Medulla oblongata (tissue), 1 donor: ENCODE data around the gene DCTN3.
A peak's percentile ranks its signal among the peaks of the same experiment; 100 is the strongest.
"Not testable (repeated sequence)": the region's sequence is repeated elsewhere in the genome, so short reads cannot be mapped to it uniquely, and the experiment has no call there.

ENCODE experiments used
- DNase-seq: peaks from one replicate; pipeline ENCODE4 v3.0.0-alpha.2; 2015; ENCODE audit errors: extremely low spot score

DCTN3 gene

DNA sequence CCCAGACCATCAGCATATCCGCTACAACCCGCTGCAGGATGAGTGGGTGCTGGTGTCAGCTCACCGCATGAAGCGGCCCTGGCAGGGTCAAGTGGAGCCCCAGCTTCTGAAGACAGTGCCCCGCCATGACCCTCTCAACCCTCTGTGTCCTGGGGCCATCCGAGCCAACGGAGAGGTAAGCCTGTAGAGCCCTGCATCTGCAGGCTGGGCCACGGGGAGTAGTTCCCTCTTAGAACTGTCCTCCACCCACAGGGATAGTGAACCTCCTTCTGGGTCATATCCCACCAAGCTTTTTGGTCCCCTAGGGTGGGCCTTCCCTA lies 26.7 kb upstream of the DCTN3 start:
- DNase-seq: no peak

DNA sequence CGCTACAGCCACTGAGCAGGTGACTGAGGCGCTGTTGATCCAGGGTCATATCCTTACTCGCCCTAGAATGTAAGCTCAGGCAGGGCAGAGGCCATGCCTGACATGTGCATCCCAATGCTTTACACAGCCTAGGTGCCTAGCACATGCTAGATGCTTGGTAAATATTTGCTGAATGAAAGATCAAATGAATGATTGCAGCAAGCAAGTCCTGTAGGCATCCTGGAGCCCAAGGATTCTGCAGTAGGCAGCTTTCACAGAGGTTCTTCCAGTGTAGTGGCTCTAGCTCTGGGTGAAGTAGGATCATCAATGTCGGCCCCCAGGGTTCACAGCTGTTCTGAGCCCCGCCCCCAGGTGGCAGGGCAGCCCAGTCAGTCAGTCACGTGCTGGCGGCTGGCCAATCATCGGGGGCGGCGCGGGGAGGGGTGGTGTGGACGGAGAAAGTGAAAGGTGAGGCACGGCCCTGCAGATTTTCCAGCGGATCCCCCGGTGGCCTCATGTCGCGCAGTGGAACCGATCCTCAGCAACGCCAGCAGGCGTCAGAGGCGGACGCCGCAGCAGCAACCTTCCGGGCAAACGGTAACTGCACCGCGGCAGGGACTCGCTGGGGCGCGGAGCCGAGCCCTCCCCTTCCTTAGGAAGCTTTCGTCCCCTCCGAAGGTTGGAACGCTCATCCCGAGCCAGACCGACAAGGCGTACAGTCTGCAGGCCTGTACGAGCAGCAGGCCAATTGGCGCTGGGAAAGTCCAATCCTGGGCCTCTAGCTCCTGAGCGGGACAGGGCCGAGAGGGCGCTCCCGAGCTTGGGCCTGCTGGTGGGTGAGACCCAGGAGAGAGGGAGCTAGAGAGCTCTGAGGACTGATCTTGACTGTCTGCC lies 26.2 kb upstream of the DCTN3 start, which contains the start of gene GALT:
Gene GALT, plus strand, starts transcription at position 465 of the 873 bp plus-strand sequence. Its CDS starts 30 bp downstream, at position 495.
- peak; percentile 91 for DNase-seq

GRCh38 chr9:34644766-34645314 lies 24.5 kb upstream of the DCTN3 start:
- no peak for DNase-seq

DNA sequence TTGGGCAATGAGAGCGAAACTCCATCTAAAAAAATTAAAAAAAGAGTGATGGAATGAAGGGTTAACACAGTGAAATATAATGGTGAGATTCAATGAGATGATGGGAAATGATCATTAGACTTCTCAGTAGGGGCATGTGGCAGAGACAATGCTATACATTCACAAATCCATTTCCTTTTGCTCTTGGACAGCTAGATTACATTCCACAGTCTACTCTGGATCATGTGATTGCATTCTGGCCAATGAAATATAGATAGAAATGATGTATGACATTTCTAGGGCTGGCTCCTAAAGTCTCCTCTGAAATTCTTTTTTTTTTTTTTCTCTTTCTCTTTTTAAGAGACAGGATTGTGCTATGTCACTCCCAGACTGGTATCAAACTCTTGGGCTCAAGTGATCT lies 22.4 kb upstream of the DCTN3 start:
- DNase-seq: no peak

- not testable (repeated sequence) for DNase-seq
These were observed 19.0 kb upstream of the DCTN3 start for GRCh38 chr9:34639322-34639721.

DNA sequence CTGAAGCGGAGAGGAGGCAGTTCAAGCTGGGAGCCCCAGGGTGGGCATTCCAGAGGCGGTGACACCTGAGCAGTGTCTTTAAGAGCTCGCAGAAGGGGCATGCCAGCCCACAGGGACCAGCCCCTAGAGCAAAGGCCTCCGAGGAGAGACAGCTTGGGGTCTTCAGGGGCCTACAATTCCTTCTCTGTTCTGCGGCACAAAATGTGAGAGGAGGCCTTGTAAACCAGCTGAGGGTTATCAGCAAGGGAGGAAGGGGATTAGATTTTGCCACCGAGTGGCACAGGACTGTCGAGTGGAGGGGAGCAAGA lies 17.8 kb upstream of the DCTN3 start:
- no peak for DNase-seq

DNA sequence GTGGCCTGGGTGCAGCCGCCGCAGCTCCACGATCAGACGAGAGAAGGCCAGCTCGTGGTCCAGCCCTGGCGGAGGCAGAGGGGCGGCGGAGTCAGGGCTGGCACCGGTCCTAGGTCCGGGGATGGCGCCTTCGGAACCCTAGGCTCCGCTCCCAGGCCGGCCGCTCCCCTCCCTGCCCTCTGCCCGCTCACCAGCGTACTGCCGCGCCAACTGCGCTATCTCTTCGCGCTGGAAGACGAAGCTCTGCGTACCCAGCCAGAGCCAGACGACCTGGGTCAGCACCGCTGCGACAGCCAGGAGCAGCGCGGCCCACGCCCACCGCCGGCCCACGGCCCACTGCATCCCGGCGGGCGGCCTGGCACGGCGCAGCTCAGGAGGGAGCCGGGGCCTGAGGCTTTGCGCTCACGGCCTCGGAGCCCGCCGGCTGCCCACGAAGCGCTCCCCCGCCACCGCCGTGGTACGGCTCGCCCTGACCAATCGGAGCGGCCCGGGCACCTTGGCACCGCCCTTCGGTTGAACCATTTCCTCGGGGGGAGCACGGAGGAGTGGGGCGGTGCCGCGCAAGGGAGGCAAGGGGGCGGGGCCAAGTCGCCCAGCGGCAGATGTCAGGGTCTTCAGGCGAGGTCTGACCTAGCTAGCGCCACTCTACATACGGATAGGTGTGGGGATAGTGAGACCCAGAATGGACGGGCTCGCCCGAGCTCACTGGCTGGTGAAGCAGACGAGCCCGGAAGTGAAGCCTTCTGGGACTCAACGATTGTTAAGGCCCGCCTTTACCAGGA lies 17.3 kb upstream of the DCTN3 start, which contains the start of gene SIGMAR1:
Gene SIGMAR1, minus strand, starts transcription at position 432 of the 782 bp plus-strand sequence. Its CDS starts 90 bp downstream, at position 342.
- DNase-seq: peak; percentile 97

DNA sequence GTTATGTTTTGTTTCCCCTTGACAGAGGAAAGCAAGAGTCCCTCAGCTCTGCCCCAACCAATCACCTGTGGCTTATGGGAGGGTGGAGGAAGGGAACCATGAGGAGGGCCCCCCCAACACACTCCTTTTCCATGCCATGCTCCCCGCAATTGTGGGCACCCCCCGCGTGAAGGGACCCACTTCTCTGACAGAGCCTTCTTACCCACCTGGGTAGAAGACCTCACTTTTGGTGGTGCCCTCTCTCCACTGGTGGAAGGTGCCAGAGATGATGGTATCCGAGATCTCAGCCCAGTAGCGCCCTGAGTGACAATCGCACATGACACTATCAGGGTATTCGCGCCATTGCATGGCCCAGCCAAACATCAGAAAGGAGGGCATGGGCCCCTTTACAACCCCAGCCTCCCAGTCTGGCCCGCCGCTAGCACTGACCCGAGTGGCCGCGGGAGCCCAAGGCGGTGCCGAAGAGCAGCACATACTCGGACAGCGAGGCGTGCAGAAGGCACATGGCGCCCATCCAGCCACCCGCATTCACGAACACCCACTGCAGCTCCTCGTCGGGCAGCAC lies 16.6 kb upstream of the DCTN3 start:
- DNase-seq: no peak

- DNase-seq: no peak
These were observed 15.3 kb upstream of the DCTN3 start for GRCh38 chr9:34635556-34635955.

DNA sequence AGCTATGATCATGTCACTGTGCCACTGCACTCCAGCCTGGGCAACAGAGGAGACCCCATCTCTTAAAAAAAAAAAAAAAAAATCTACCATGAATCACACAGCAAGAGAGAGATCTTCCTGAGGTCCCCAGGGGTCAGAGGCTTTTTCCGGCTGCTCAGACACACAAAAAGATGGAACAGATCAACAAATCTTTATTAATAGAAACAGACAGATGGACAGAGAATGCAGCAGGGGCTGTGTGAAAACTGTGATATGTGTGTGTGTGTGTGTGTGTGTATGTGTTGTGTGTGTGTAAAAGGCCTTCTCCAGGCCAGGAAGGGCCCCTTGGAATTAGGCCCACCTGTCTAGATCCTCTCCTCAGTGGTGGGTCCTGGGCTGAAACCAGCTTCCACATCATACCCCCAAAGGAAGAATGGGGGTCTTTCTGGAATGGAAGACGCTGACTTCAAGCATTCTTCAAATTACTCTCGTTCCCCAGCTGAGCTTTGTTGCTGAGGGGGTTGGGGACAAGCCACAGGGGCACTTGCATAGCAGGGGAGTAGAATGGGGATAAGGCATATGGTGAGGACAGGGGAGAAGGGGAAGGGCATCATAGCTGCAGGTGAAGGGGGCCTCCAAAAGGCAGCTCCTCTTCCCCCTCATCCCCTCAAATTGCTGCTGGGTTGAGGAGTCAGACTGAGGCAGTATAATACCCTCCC lies 14.4 kb upstream of the DCTN3 start:
- DNase-seq: no peak

- peak; percentile 80 for DNase-seq
These were observed 13.7 kb upstream of the DCTN3 start for GRCh38 chr9:34633851-34634550.

DNA sequence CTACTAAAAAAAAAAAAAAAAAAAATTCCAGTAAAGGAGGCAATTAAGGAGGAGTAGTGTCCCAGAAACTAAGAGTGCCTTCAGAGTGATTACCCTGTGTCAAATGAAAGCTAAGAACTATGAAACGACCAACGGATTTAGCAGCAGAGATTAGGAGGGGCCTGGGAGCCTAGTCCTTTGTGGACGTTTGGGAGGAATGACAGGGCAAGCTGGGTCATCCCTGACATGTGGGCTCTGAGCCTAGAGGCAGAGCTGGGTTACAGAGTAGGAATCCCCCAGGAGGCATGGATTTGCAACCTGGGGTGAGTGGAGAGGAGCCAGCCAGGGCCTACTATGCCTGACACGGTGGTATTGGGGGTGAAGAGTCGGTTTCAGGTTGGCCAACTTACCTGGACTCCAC lies 12.9 kb upstream of the DCTN3 start:
- DNase-seq: no peak

GRCh38 chr9:34630402-34631154 lies 10.3 kb upstream of the DCTN3 start:
- no peak for DNase-seq

GRCh38 chr9:34629491-34629808 lies 9.2 kb upstream of the DCTN3 start:
- DNase-seq: no peak

GRCh38 chr9:34628656-34629490 lies 8.6 kb upstream of the DCTN3 start, which contains the start of gene ARID3C:
Gene ARID3C, minus strand, starts transcription at chr9:34629066. Its CDS starts 1,052 bp downstream, at chr9:34628014.
- no peak for DNase-seq

DNA sequence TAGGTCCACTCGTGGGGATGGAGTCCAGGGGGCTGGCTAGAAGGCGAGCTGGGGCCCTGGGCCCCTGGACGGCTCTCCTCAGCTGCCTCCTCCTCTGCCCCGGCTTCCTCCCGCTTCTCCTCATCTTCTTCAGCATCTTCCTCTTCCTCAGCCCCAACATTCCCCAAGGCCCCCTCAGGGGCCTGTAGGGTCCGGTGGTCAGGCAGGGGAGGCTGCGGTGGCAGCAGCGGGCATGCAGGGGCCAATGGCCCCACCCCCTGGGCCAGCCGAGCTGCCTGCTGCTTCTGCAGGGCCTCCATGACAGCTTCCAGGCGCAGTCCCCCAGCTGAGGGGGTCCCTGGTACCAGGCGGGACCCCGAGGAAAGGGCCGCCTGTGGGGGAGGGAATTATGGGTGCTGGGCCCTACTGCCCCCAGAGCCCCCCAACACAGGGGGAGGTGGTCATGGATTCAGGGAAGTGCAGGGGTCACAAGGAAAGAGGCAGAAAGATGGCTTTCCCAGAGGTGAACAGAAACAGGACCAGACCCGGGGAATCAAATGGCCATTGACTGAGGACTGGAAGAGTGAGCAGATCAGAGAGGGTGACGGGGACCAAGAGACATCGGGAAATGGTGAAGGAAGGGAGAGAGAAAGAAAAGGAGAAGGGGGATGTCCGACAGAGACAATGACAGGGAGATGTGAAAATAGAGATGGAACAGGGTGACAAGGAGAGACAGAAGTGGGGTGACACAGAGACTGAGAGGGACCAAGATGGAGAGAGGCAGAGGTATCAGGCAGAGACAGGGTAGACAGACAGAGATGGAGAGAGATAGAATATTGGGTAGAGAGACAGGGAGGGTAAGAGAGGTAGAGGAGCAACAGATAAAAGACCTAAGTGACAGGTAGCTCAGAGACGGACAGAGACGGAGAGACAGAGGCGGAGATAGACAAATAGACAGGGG lies 7.7 kb upstream of the DCTN3 start:
- no peak for DNase-seq

DNA sequence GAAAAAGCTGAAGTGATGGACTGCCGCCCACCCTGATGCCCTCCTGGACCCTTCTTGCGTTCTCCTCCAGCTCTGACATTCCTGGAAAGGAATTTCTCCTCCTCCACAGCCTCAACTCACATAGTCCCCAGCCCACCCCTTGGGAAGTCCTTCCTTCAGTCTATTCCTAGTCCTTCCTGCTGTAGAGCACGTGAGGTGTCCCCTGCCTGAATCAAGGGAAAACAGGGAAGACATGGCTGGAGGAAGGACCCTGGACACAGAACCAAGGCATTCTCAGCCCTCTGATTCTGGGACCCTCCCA lies 4.8 kb upstream of the DCTN3 start:
- no peak for DNase-seq

DNA sequence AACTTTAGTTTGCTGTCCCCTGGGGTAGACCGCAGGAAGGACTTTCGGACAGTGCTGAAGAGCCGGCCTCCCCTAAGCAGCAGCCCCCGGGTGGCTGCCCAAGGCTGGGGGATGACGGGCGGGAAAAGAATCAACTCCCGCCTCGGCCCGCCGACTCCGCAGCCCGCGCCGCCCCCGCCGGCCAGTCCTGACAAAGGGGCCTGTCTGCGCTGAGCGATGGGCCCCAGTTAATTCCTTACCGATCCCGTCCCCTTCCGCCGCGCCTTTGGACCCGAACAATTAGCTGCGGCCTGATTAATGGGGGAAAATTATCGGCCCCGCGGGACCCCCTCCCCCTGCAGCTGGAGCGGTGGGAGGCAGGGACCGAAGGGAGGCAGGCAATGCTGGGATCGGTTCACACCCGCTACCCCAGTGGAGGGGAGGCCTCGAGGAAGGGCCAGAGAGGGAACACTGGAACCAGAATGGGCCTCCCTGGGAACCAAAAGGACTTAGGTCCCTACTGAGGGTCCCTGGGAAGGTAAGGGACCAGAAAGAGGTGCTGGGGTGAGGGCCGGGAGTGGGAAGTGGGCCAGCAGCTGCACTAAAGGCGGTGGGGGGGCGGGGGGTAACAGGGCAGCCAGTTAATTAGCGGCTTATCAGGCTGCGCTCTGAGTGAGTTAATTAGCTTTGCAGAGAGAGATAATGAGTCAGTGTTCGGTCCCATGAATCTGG lies 4.3 kb upstream of the DCTN3 start:
- DNase-seq: no peak
